K562 (cell line): Measurements from ENCODE around the gene FAM83E. TPM values are rescaled to one million over a fixed set of nuclear protein-coding genes. Genes with fewer than 3 reads are reported as not detected.

Experiments
- BRD4 ChIP-seq: fragments of 200-600 bp; sonication (generic); IDR thresholded peaks from 2 replicates; pipeline ENCODE4 v1.6.1; 2017; ENCODE audit warnings: inconsistent platforms
- CTBP1 ChIP-seq: fragments of 450-650 bp; IDR thresholded peaks from 2 replicates; pipeline ENCODE4 v1.6.1; 2016; ENCODE audit warnings: borderline replicate concordance
- FOS ChIP-seq: IDR thresholded peaks from 3 replicates; pipeline ENCODE4 v1.6.1; 2011; ENCODE audit not compliant: insufficient read length; ENCODE audit errors: extremely low read depth
- HBP1 ChIP-seq: fragments of 450-650 bp; formaldehyde crosslinking; IDR thresholded peaks from 2 replicates; pipeline ENCODE4 v1.4.0; 2022; ENCODE audit warnings: missing genetic modification characterization
- HOMEZ ChIP-seq: fragments of 250-450 bp; sonication (Bioruptor Pico); IDR thresholded peaks from 2 replicates; pipeline ENCODE4 v1.4.0; 2020; ENCODE audit warnings: mild to moderate bottlenecking, moderate library complexity
- LEF1 ChIP-seq: fragments of 450-650 bp; IDR thresholded peaks from 2 replicates; pipeline ENCODE4 v1.6.1; 2016; ENCODE audit warnings: mild to moderate bottlenecking
- MECOM ChIP-seq: fragments of 250-450 bp; sonication (Bioruptor Pico); IDR thresholded peaks from 2 replicates; pipeline ENCODE4 v1.8.0; 2022; ENCODE audit warnings: inconsistent platforms
- MXD1 ChIP-seq: fragments of 250-450 bp; sonication (Bioruptor Pico); IDR thresholded peaks from 2 replicates; pipeline ENCODE4 v1.8.0; 2021; ENCODE audit warnings: borderline replicate concordance, mild to moderate bottlenecking, moderate library complexity; ENCODE audit not compliant: poor library complexity, severe bottlenecking
- NEUROD1 ChIP-seq: fragments of 150-350 bp; IDR thresholded peaks from 2 replicates; pipeline ENCODE4 v1.6.1; 2014; ENCODE audit warnings: borderline replicate concordance, low read length, low read depth; ENCODE audit not compliant: partially characterized antibody
- NR2C2 ChIP-seq, 2 experiments: fragments of 200-800 bp in 1 of 2; sonication (Bioruptor generic) in 1 of 2; sonication (generic) in 1 of 2; formaldehyde crosslinking in 1 of 2; IDR thresholded peaks; 2 replicates each; pipeline versions ENCODE4 v1.6.1 to v1.8.0; 2016 to 2022; ENCODE audit warnings: mild to moderate bottlenecking in 1 of 2, missing compliant biosample characterization in 1 of 2, missing genetic modification characterization in 1 of 2, missing genetic modification reagents in 1 of 2
- PHTF2 ChIP-seq: fragments of 250-450 bp; sonication (Bioruptor Pico); IDR thresholded peaks from 2 replicates; pipeline ENCODE4 v1.5.0; 2021; ENCODE audit warnings: mild to moderate bottlenecking
- RFX7 ChIP-seq: fragments of 250-450 bp; sonication (Bioruptor Pico); IDR thresholded peaks from 2 replicates; pipeline ENCODE4 v1.5.1; 2021; ENCODE audit warnings: mild to moderate bottlenecking
- SMAD4 ChIP-seq: fragments of 250-450 bp; sonication (Bioruptor Pico); conservative IDR thresholded peaks from 2 replicates; pipeline ENCODE4 v1.8.0; 2021; ENCODE audit warnings: inconsistent platforms, mild to moderate bottlenecking, moderate library complexity
- SMARCE1 ChIP-seq: fragments of 450-650 bp; IDR thresholded peaks from 2 replicates; pipeline ENCODE4 v1.7.1; 2016; ENCODE audit warnings: mild to moderate bottlenecking
- SRSF9 ChIP-seq: fragments of 200-400 bp; formaldehyde crosslinking; IDR thresholded peaks from 2 replicates; pipeline ENCODE4 v1.6.1; 2017; ENCODE audit warnings: low read depth, low read length, borderline replicate concordance
- SUPT5H ChIP-seq: fragments of 450-650 bp; IDR thresholded peaks from 2 replicates; pipeline ENCODE4 v1.6.1; 2016
- TAF9B ChIP-seq: fragments of 450-650 bp; IDR thresholded peaks from 2 replicates; pipeline ENCODE4 v1.6.1; 2018; ENCODE audit warnings: mild to moderate bottlenecking; ENCODE audit not compliant: partially characterized antibody
- TRIM28 ChIP-seq: fragments of 450-650 bp; IDR thresholded peaks from 2 replicates; pipeline ENCODE4 v1.6.1; 2017
- ZNF121 ChIP-seq: sonication (generic); formaldehyde crosslinking; conservative IDR thresholded peaks from 2 replicates; pipeline ENCODE4 v1.8.0; 2022; ENCODE audit warnings: missing genetic modification reagents
- ZNF140 ChIP-seq: fragments of 250-450 bp; sonication (Bioruptor Pico); IDR thresholded peaks from 2 replicates; pipeline ENCODE4 v1.8.0; 2021; ENCODE audit warnings: moderate library complexity, mild to moderate bottlenecking, inconsistent platforms
- ZNF311 ChIP-seq: fragments of 250-450 bp; sonication (Bioruptor Pico); IDR thresholded peaks from 2 replicates; pipeline ENCODE4 v1.4.0; 2020; ENCODE audit warnings: mild to moderate bottlenecking, moderate library complexity
- ZNF75A ChIP-seq: fragments of 450-650 bp; formaldehyde crosslinking; IDR thresholded peaks from 2 replicates; pipeline ENCODE4 v1.4.0; 2020; ENCODE audit warnings: mild to moderate bottlenecking
- polyA plus RNA-seq, 8 experiments: library from polyadenylated mRNA; depleted of rRNA in 4 of 8; stranded (reverse) in 5 of 8; unstranded in 3 of 8; fragments of >200 nt; fragmentation: Nextera tagmentation in 2 of 8; fragmentation: Illumina TruSeq in 1 of 8; extraction: Ambion mirVana in 2 of 8; extraction: Trizol in 1 of 8; gene quantifications; 2 replicates each; pipeline versions ENCODE4 v1.2.1 to v1.2.3, GENCODE V29; 2011 to 2014; ENCODE audit warnings: inconsistent platforms in 1 of 8, missing spikeins in 1 of 8
- total RNA-seq, 7 experiments: library from RNA; depleted of rRNA in 6 of 7; stranded (reverse); fragments of >200 nt in 6 of 7; fragmentation: Illumina TruSeq in 2 of 7; extraction: Trizol in 2 of 7; gene quantifications; 2 replicates each; pipeline versions ENCODE4 v1.2.1 to v1.2.3, GENCODE V29; 2011 to 2021; ENCODE audit warnings: low replicate concordance in 1 of 7

Gene FAM83E
- total and polyA plus RNA-seq, 9 of the 15 experiments (the other 6 are each of a cell fraction or from before 2014, with no cell fraction given), result 0.15 to 0.87 (median 0.29) TPM; not detected in 4

- TF ChIP-seq HBP1, result no peak
- TF ChIP-seq MXD1 (CRISPR knock-in tag), result no peak
- TF ChIP-seq TRIM28, result no peak
- no peak for TF ChIP-seq RFX7 (CRISPR knock-in tag)
- TF ChIP-seq HOMEZ (CRISPR knock-in tag), result no peak
- TF ChIP-seq SUPT5H, result no peak
- no peak for TF ChIP-seq NEUROD1
- no peak for TF ChIP-seq LEF1
- TF ChIP-seq SRSF9, result no peak
- TF ChIP-seq TAF9B, result no peak
- TF ChIP-seq BRD4, result no peak
- TF ChIP-seq PHTF2 (CRISPR knock-in tag), result no peak
- TF ChIP-seq ZNF121 (CRISPR knock-in tag), result no peak
- peak; percentile 14; the same call in 1 of the 2 replicates for TF ChIP-seq SMAD4
- no peak; the same call in 1 of the 2 replicates for TF ChIP-seq CTBP1
- TF ChIP-seq SMARCE1, result no peak
- no peak for TF ChIP-seq ZNF75A
- peak; percentile 78 for TF ChIP-seq FOS
- TF ChIP-seq NR2C2 (CRISPR knock-in tag; IDR thresholded peaks at IDR 0.05), result no peak
- TF ChIP-seq NR2C2 (tag; IDR thresholded peaks at IDR 0.05), result peak; percentile 52; the same call in 1 of the 2 replicates
- TF ChIP-seq ZNF311 (CRISPR knock-in tag), result no peak
- no peak for TF ChIP-seq ZNF140
- no peak for TF ChIP-seq MECOM (CRISPR knock-in tag)
Observed at GRCh38 chr19:48660852-48661710, 46.2 kb upstream of the FAM83E start (continued).
